Suprapubic skin (tissue), 3 donors: ENCODE data around the gene ECE1.

Experiments used
- CTCF ChIP-seq, 2 donors: fragments of 200-600 bp in 1 of 2; fragments of 450-650 bp in 1 of 2; sonication (generic) in 1 of 2; IDR thresholded peaks; one replicate each; pipeline ENCODE4 v1.5.1; 2016 to 2019; ENCODE audit warnings: antibody characterized with exemption in 2 of 2, mild to moderate bottlenecking in 1 of 2, moderate library complexity in 1 of 2
- POLR2AphosphoS5 ChIP-seq, 3 donors: sonication (generic); formaldehyde crosslinking; IDR thresholded peaks; one replicate each; pipeline ENCODE4 v1.6.1; 2017; ENCODE audit warnings: antibody characterized with exemption in 3 of 3

GRCh38 chr1:21308847-21309652 lies 18.8 kb upstream of the ECE1 start:
- TF ChIP-seq CTCF (IDR thresholded peaks at IDR 0.05) (no peak), POLR2AphosphoS5 (IDR thresholded peaks at IDR 0.05) (no peak)
